T-helper 2 cell treated with Interferon-gamma antibody and Interleukin-4, amounts not matched to agents 100 ng/mL and 5 ng/mL, for 36 hours (primary cell): Measurements from ENCODE around the gene SPACDR. TPM values are rescaled to one million over a fixed set of nuclear protein-coding genes. Genes with fewer than 3 reads are reported as not detected.

Experiments
- intact Hi-C: fragments of 100-400 bp; cut with micrococcal nuclease; formaldehyde crosslinking; loops from one replicate; pipeline ENCODE4 v1.15.1; 2023
- total RNA-seq: library from RNA; stranded (reverse); gene quantifications from 2 replicates; pipeline ENCODE4 v1.2.3, GENCODE V29; 2022

The SPACDR gene
- total RNA-seq, 1 donor from 2014 or later, result 3.2 TPM

- intact Hi-C loops, result loop anchor here (2.0 to 10.0 kb wide), 2 partner anchors 41 to 447 kb away; partner anchors contain the start of genes TSC22D4 and UFSP1
These were observed 26.6 kb downstream of the SPACDR start for GRCh38 chr7:100437150-100438100.

GRCh38 chr7:100435401-100436304 lies 28.4 kb downstream of the SPACDR start:
- intact Hi-C loops, result loop anchor here (1.0 to 10.0 kb wide), 4 partner anchors 7 to 449 kb away; partner anchors contain the start of genes TSC22D4, UFSP1 and ZCWPW1

GRCh38 chr7:100434297-100435144 lies 29.5 kb downstream of the SPACDR start:
- intact Hi-C loops, result loop anchor here (10.0 kb wide), 1 partner anchor 450 kb away; the partner anchor contains the start of gene UFSP1

GRCh38 chr7:100433592-100434296 lies 30.3 kb downstream of the SPACDR start:
- intact Hi-C loops, result loop anchor here (10.0 kb wide), 1 partner anchor 451 kb away; the partner anchor contains the start of gene UFSP1

- intact Hi-C loops, result loop anchor here (10.0 kb wide), 1 partner anchor 452 kb away; the partner anchor contains the start of gene UFSP1
These were observed 30.8 kb downstream of the SPACDR start for GRCh38 chr7:100433276-100433591.

- intact Hi-C loops, result loop anchor here (10.0 kb wide), 1 partner anchor 452 kb away; the partner anchor contains the start of gene UFSP1
These were observed 31.3 kb downstream of the SPACDR start for GRCh38 chr7:100432621-100433275.

- intact Hi-C loops, result loop anchor here (10.0 kb wide), 1 partner anchor 453 kb away; the partner anchor contains the start of gene UFSP1
These were observed 32.0 kb downstream of the SPACDR start for GRCh38 chr7:100432053-100432452.

- intact Hi-C loops, result loop anchor here (10.0 kb wide), 1 partner anchor 453 kb away; the partner anchor contains the start of gene UFSP1
These were observed 32.7 kb downstream of the SPACDR start for GRCh38 chr7:100431286-100431735.

- intact Hi-C loops, result loop anchor here (10.0 kb wide), 1 partner anchor 454 kb away; the partner anchor contains the start of gene UFSP1
These were observed 33.4 kb downstream of the SPACDR start for GRCh38 chr7:100430493-100431285.

GRCh38 chr7:100429637-100430492 lies 34.2 kb downstream of the SPACDR start, which contains the start of gene MEPCE:
Gene MEPCE (plus strand): TSS chr7:100429831. CDS start chr7:100430019, 188 bp downstream.
- intact Hi-C loops, result loop anchor here (1.0 to 10.0 kb wide), 10 partner anchors 49 to 925 kb away; partner anchors contain the start of genes AGFG2, FBXO24, GNB2 and LAMTOR4

- intact Hi-C loops, result loop anchor here (1.0 to 5.0 kb wide), 11 partner anchors 7 to 924 kb away; partner anchors contain the start of genes AGFG2, FBXO24, GNB2 and LAMTOR4
These were observed 35.0 kb downstream of the SPACDR start for GRCh38 chr7:100428967-100429636.

- intact Hi-C loops, result loop anchor here (1.0 to 5.0 kb wide), 7 partner anchors 8 to 924 kb away; partner anchors contain the start of genes MBLAC1, PPP1R35, TSC22D4 and ZKSCAN5
These were observed 35.7 kb downstream of the SPACDR start, which contains the start of gene ZCWPW1 for GRCh38 chr7:100428199-100428966. Gene ZCWPW1 (minus strand): TSS chr7:100428703. CDS start chr7:100420649, 8,054 bp downstream.

GRCh38 chr7:100427762-100428198 lies 36.3 kb downstream of the SPACDR start:
- intact Hi-C loops, result loop anchor here (1.0 to 5.0 kb wide), 7 partner anchors 9 to 923 kb away; partner anchors contain the start of genes MBLAC1, PPP1R35, TSC22D4 and ZKSCAN5

GRCh38 chr7:100426516-100426915 lies 37.5 kb downstream of the SPACDR start:
- intact Hi-C loops, result loop anchor here (5.0 kb wide), 1 partner anchor 344 kb away; the partner anchor contains the start of gene ZNF3

- intact Hi-C loops, result loop anchor here (5.0 kb wide), 1 partner anchor 343 kb away; the partner anchor contains the start of gene ZNF3
These were observed 38.7 kb downstream of the SPACDR start for GRCh38 chr7:100425347-100425746.
